B cell (primary cell): Measurements from ENCODE around the gene KCNH5.

Source experiments
- CTCF ChIP-seq: fragments of 200-600 bp; IDR thresholded peaks from one replicate; pipeline ENCODE4 v1.8.0; 2022; ENCODE audit warnings: antibody characterized with exemption, mild to moderate bottlenecking
- EZH2 ChIP-seq: IDR thresholded peaks from 2 replicates; pipeline ENCODE4 v1.6.1; 2012; ENCODE audit warnings: borderline replicate concordance, low read depth, mild to moderate bottlenecking, moderate library complexity, low read length; ENCODE audit not compliant: insufficient read depth, poor library complexity, severe bottlenecking

- TF ChIP-seq CTCF (no peak), EZH2 (no peak)
Measured at GRCh38 chr14:63091394-63091996, 46.2 kb upstream of the KCNH5 start.
